ENCODE data around the gene PHYKPL.

DNA sequence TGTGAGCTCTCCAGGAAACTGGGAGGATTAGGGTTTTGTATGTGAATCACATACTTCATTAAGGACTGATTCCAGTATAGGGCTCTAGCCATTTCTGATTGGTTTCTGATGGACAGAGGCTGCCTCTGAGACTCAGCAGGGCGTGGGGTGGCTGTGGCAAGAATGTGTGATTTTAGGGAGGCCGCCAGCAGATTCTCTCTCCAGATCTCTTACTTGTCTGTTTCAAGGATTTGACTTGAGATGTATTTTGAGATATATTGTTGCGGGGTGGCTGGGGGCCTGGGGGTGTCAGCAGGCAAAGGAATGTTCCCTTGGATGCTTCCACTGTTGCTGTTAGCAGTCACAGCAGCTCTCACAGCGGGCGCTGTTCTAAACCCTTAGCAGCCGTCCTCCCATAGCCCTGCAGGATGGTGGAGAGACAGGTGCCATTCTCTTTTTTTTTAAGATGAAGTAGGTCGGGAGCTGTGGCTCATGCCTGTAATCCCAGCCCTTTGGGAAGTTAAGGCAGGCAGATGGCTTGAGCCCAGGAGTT lies 36.3 kb downstream of the PHYKPL start:
- no peak for TF ChIP-seq EP300 (conservative IDR thresholded peaks at IDR 0.05; ENCODE audit: poor library complexity, severe bottlenecking)
- no peak for TF ChIP-seq POLR2AphosphoS5 (IDR thresholded peaks at IDR 0.05)
- TF ChIP-seq, protein P1, sequence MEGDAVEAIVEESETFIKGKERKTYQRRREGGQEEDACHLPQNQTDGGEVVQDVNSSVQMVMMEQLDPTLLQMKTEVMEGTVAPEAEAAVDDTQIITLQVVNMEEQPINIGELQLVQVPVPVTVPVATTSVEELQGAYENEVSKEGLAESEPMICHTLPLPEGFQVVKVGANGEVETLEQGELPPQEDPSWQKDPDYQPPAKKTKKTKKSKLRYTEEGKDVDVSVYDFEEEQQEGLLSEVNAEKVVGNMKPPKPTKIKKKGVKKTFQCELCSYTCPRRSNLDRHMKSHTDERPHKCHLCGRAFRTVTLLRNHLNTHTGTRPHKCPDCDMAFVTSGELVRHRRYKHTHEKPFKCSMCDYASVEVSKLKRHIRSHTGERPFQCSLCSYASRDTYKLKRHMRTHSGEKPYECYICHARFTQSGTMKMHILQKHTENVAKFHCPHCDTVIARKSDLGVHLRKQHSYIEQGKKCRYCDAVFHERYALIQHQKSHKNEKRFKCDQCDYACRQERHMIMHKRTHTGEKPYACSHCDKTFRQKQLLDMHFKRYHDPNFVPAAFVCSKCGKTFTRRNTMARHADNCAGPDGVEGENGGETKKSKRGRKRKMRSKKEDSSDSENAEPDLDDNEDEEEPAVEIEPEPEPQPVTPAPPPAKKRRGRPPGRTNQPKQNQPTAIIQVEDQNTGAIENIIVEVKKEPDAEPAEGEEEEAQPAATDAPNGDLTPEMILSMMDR (IDR thresholded peaks at IDR 0.05; ENCODE audit: poor library complexity, severe bottlenecking) = no peak
- TF ChIP-seq TAF1 (IDR thresholded peaks at IDR 0.05; ENCODE audit: low read depth) = no peak
- TF ChIP-seq, protein P2, sequence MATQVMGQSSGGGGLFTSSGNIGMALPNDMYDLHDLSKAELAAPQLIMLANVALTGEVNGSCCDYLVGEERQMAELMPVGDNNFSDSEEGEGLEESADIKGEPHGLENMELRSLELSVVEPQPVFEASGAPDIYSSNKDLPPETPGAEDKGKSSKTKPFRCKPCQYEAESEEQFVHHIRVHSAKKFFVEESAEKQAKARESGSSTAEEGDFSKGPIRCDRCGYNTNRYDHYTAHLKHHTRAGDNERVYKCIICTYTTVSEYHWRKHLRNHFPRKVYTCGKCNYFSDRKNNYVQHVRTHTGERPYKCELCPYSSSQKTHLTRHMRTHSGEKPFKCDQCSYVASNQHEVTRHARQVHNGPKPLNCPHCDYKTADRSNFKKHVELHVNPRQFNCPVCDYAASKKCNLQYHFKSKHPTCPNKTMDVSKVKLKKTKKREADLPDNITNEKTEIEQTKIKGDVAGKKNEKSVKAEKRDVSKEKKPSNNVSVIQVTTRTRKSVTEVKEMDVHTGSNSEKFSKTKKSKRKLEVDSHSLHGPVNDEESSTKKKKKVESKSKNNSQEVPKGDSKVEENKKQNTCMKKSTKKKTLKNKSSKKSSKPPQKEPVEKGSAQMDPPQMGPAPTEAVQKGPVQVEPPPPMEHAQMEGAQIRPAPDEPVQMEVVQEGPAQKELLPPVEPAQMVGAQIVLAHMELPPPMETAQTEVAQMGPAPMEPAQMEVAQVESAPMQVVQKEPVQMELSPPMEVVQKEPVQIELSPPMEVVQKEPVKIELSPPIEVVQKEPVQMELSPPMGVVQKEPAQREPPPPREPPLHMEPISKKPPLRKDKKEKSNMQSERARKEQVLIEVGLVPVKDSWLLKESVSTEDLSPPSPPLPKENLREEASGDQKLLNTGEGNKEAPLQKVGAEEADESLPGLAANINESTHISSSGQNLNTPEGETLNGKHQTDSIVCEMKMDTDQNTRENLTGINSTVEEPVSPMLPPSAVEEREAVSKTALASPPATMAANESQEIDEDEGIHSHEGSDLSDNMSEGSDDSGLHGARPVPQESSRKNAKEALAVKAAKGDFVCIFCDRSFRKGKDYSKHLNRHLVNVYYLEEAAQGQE (IDR thresholded peaks at IDR 0.05; ENCODE audit: borderline replicate concordance) = no peak
- TF ChIP-seq RAD21 (conservative IDR thresholded peaks at IDR 0.05) = no peak
- no peak for TF ChIP-seq EZH2 (IDR thresholded peaks at IDR 0.05; ENCODE audit: borderline replicate concordance, insufficient read depth, low read length, poor library complexity, severe bottlenecking)
- TF ChIP-seq SMC3 (conservative IDR thresholded peaks at IDR 0.05; ENCODE audit: poor library complexity) = no peak

Data from neural cell (in vitro differentiated cells).